Activated CD8-positive, alpha-beta memory T cell treated with anti-CD3 and anti-CD28 coated beads for 48 hours (primary cell): Measurements from ENCODE around the gene SPDYE5.
"Not testable (repeated sequence)": the region's sequence is repeated elsewhere in the genome, so short reads cannot be mapped to it uniquely, and the experiment has no call there.

Source experiments
- DNase-seq, 3 experiments: peaks; one replicate each; pipeline ENCODE4 v3.0.0-alpha.2; 2020; ENCODE audit warnings: low read depth in 2 of 3, low spot score in 2 of 3

The SPDYE5 gene, protein sequence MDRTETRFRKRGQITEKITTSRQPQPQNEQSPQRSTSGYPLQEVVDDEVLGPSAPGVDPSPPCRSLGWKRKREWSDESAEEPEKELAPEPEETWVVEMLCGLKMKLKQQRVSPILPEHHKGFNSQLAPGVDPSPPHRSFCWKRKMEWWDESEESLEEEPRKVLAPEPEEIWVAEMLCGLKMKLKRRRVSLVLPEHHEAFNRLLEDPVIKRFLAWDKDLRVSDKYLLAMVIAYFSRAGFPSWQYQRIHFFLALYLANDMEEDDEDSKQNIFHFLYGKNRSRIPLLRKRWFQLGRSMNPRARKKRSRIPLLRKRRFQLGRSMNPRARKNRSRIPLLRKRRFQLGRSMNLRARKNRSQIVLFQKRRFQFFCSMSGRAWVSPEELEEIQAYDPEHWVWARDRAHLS

DNA sequence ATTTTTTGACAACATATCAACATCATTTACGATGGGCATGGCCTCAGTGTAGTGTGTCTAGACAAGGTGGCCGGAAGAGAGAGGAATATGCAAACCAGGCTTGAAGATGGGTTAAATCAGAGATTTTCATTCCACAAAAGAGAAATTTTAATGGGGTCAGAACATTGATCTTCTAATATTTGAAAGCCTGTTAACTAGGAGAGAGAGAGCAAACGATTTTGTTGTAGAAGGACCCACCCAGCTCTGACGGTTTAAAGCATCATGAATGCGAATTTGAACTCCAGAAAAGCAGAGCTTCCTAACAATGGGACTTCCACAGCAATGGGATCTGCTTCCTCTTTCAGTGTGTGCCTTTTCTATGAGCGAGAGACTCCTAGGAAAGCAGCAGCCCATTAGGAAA lies at the start of gene SPDYE5:
Gene SPDYE5, plus strand, starts transcription at position 301 of the 400 bp plus-strand sequence. CDS start 1,728 bp downstream, outside the sequence.
- not testable (repeated sequence) for DNase-seq

DNA sequence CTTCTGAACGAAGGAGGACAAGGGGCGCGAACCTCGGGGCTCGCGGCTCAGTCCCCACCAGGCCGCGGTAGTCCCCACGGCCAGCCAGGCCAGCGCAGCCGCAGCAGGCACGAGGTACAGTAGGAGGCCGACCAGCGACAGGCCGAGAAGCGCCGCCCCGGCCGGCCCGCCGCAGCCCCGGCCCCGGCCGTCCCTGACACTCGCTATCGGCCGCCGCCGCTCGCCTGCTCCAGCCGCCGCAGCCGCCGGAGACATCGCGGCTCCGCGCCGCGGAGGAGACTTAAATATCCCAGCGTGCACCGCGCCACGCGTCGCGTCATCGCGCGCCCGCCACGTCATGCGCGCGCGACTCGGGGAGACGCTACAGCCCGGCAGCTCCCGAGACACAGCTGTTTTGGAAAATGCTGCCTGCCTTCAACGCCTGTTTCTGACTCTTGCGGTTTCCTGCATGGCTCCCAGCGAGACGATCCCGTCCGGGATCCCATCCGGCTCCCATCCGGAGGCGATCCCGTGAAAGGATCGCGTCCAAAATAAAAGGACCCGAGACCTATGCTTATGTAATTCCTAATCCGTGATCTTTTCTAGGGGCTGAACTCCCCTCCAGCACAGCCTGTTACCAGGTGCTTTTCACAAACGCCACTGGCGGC lies 49.5 kb upstream of the SPDYE5 start:
- peak in 1 of 3 experiments; percentile 18 for DNase-seq

- DNase-seq = not testable (repeated sequence)
These were observed 42.2 kb upstream of the SPDYE5 start for GRCh38 chr7:75449946-75450345.

DNA sequence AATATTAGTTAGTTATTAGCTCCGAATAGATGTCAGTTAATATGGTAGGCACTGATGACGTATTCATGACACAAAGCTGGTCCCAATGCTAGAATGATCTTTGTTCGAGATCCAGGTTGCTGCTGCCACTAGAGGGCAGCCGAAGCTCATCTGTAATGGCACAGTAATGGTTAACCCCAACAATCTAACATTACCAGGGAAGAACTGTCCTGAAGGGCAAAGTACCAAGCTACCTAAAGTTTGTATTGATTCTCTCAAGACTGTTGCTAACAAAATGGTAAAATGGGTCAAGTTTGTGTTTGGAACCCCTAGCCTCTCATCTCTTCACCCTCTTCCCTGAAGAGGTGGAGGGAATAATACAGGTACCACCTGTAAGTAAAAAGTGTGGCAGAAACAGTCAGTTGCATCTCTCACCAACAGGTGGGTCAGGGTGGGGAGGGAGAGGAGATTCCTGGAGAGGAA lies 39.6 kb upstream of the SPDYE5 start:
- not testable (repeated sequence) for DNase-seq

GRCh38 chr7:75456403-75456802 lies 35.7 kb upstream of the SPDYE5 start:
- not testable (repeated sequence) for DNase-seq

- not testable (repeated sequence) for DNase-seq
These were observed 34.1 kb upstream of the SPDYE5 start for GRCh38 chr7:75458034-75458433.

GRCh38 chr7:75460541-75460940 lies 31.6 kb upstream of the SPDYE5 start:
- DNase-seq = not testable (repeated sequence)

GRCh38 chr7:75470166-75470565 lies 22.0 kb upstream of the SPDYE5 start:
- not testable (repeated sequence) for DNase-seq

DNA sequence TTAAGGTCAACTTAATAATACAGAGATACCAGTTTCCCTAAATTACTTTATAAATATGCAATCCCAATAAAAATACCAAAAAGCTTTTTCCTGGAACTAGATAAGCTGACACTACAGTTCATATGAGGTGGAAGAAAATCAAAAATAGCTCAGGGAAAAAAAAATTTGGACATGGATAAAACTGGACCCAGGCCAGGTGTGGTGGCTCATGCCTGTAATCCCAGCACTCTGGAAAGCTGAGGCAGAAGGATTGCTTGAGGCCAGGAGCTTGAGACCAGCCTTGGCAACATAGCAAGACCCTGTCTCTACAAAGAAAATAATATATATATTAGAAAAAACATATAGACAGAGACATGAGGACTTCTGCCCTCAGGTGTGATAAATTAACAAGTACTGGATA lies 14.7 kb upstream of the SPDYE5 start:
- DNase-seq = not testable (repeated sequence)

- DNase-seq = not testable (repeated sequence)
These were observed 11.8 kb upstream of the SPDYE5 start for GRCh38 chr7:75480313-75480712.

- DNase-seq = peak in 2 of 3 experiments; percentile 3 to 4
These were observed 6.7 kb upstream of the SPDYE5 start for GRCh38 chr7:75485355-75485978.

DNA sequence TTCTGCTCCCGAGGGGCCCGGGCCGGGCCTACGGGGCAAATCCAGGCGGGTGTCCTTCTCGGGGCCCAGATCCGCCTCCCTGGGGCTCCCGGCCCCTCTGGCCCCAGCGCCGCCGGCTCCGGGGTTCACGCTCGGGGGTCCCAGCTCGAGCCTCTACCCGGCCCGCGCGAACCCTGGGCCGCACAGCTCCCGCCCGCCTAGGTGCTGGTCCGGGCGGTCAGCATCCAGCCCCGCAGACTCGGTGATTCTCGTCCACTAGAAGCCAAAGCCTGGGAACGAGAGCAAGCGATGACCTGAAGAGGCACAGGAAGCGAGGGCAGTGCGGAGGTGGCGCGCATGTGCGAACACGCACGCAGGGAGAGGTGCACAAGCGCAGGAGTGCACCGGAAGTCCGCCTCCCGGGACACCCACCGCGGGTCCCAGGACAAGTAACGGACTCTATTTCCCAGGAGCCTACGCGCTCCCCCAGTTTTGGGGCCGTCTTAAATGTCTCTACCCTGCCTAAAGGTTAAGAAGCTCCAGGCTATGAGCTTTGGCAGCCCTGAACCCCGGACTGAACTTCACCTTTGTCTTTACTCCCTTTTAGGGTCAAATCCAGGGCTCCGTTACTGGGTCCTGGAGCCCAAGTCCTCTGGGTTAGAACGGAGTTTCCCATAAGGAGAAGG lies 6.0 kb upstream of the SPDYE5 start, which contains the start of gene POM121C:
Gene POM121C, minus strand, starts transcription at position 321 of the 665 bp plus-strand sequence. CDS start 44,803 bp downstream, outside the sequence.
- DNase-seq = peak; percentile 63 to 75 (median 65)

GRCh38 chr7:75509033-75509432 lies 16.9 kb downstream of the SPDYE5 start:
- DNase-seq = not testable (repeated sequence)

DNA sequence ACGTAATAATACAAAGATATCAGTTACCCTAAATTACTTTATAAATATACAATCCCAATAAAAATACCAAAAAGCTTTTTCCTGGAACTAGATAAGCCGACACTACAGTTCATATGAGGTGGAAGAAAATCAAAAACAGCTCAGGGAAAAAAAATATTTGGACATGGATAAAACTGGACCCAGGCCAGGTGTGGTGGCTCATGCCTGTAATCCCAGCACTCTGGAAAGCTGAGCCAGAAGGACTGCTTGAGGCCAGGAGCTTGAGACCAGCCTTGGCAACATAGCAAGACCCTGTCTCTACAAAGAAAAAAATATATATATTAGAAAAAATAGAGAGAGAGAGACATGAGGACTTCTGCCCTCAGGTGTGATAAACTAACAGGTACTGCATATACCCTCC lies 26.7 kb downstream of the SPDYE5 start:
- DNase-seq = not testable (repeated sequence)

DNA sequence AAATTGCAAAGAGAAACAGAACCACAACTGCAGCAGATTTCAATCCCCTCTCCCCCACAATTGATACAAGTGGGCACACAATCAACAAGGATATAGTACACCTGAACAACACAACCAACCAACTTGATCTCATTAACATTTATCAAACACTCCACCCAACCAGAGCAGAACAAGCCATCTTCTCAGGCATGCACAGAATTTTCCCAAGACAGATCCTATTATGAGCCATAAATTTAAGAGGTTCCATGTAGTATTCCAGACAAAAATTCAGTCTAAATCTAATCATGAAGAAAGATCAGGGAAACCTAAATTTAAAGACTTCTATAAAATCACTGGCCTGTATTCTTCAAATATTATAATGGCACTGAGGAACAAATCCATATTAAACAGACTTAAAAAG lies 29.6 kb downstream of the SPDYE5 start:
- not testable (repeated sequence) for DNase-seq

GRCh38 chr7:75527224-75527722 lies 35.2 kb downstream of the SPDYE5 start:
- peak in 1 of 3 experiments; percentile 0 for DNase-seq

DNA sequence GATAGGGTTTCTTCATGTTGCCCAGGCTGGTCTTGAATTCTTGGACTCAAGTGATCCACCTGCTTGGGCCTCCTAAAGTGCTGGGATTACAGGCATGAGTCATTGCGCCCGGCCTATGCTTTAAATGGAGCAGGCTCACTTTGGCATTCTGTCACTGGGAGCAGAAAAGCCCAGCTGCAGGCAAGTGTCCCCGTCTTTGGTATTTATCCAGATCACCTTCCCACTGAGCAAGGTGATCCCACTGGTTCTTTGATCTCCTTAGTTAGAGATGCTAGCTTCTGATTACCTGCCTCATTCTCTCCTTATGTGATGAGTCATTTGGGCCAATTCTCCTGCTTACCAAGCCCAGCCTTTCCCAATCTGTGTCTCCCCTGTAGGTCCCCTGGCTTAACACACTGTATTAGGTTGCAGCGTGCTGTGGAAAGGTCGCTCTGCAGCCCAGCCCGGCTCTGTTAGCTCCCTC lies 39.3 kb downstream of the SPDYE5 start:
- no peak for DNase-seq

DNA sequence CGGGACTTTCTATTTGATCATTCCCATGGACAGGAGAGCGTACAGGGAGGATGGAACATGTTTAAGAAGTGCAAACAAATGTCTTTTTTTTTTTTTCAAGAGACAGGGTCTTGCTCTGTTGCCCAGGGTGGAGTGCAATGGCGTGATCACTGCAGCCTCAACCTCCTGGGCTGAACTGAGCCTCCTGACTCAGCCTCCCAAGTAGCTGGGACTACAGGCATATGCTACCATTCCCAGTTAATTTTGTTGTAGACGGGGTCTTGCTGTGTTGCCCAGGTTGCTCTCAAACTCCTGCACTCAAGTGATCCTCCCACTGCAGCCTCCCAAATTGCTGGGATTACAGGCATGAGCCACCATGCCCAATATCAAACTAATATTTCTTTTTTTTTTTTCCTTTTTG lies 40.5 kb downstream of the SPDYE5 start:
- no peak for DNase-seq

DNA sequence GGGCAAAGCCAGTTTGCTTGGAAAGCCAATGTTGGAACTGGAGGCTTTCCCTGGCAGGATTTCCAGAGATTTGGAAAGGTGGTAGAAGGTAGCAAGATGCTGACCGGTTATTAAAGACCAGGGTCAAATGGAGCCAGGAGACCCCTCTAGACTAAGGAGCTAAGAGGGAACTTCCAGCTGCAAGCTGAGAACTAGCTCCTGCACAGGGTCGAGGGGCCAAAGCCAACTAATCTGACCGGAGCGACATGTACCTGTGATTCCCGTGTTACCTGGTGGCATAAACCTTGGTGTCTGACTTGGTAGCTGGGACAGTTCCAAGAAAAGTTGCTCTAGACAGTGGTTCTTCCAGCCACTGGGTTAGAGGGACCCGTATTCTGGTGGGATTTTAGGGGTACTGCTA lies 41.8 kb downstream of the SPDYE5 start:
- DNase-seq = no peak

DNA sequence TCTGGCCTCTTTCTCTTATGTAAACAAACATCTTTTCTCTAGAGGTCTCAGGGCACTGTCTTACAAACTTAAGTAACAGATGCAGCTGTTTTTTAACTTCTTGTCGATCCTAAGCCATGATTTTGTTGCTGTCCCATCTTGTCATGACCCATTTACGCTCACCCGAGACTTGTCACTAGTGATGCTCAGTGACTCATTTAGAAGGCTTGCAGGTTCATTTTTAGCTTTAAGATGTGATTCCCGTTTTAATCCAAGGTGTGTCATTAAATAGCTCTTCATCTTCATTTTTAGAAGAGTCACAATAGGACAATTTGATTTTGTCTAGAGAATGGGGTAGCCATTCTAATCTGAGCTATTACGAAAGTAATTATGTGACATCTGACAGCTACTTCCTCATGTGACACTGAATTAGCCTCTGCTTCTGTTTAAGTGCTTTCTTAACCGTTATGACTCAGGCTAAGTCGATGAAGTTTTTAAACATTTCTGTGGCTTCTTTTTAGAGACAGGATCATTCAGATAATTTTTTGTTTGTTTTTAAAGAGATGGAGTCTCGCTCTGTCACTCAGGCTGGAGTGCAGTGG lies 42.7 kb downstream of the SPDYE5 start:
- no peak for DNase-seq
